Measurements from ENCODE around the gene PLCB1.
"Not testable (repeated sequence)": the region's sequence is repeated elsewhere in the genome, so short reads cannot be mapped to it uniquely, and the experiment has no call there.

The PLCB1 gene

DNA sequence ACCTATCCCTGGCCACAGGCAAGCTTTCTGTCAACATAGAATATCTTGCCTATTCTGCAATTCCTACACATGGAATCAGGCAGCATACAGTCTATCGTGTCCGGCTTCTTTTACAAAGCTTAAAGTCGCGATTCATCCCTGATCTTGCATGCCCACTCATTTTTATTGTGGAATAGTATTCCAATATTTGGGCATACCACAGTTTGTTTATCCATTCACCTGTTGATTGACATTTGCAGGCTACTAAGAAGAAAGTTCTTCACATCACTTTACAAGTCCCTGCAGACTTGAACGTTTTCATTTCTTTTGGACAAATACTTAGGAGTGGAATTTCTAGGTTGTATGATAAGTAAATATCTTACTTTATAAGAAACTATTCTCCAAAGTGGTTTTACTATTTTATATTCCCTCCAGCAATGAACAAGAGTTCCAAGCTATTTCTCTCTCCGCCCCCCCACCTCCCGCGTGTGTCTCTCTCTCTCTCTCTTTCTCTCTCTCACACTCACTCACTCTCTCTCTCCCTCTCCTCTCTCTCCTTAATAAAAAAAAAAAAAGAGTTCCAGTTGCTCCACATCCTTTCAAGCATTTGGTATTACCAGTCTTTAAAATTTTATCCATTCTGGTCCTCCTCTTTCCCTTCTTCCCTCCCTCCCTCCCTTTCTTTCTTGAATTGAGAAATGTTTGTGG, 1.1 kb upstream of the PLCB1 start:
- no peak for DNase-seq

DNA sequence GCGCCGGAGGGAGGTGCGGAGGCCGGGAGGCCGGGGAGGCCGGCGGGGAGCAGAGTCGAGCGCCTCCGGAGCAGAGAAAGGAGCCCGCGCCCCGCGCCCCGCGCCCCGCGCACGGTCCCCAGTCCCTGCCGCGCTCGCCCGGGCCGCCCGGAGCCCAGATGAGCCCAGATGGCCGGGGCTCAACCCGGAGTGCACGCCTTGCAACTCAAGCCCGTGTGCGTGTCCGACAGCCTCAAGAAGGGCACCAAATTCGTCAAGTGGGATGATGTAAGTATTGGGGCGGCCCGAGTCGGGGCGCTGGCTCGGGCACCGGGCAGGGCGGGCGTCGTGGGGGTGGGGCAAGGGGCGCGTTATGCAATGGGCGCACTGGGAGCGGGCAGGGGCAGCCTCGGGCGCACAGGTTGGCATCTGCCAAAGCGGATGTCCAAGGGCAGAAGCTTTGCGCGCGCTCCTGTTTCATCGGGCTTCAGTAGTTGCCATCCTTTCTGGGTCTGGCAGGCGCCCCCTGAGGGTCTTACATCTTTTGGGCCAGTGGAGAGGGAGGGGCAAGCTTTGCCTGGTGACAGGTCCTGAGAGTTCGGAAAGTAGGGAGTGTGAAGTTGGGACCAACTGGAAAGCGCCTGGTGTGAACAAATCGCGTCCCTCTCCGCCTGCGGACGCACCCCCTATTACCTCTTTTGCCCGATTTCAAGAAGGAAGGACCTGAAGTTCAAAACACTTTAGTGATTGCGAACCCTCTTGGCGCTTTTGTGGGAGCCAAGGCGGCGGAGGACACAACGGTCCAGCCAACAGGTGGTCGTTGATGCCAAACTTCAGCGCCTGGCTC, 631 bp downstream of the PLCB1 start:
- DNase-seq, result peak in 1 of 2 experiments; percentile 53

DNA sequence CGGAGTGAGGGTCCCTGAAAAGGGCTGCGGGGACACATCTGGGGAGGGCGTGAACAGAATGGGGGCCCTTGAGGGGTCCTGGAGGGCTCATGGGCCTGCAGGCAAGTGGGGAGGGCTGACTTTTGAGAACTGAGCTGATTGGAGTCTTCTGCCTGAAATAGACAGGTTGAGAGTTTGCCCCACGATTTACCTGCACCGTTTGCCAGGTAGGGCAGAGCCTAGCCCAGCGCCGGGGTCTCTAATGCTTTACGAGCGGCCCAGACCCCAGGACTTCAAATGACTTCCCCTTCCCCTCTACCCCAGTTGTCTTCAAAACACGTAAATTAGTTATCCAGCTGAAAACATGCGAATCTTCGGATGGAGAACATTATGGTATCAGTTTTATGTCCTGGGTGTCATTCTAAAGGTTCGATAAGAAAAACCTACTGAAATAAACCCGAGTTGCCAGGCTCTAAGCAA, 1.3 kb downstream of the PLCB1 start:
- no peak for DNase-seq

DNA sequence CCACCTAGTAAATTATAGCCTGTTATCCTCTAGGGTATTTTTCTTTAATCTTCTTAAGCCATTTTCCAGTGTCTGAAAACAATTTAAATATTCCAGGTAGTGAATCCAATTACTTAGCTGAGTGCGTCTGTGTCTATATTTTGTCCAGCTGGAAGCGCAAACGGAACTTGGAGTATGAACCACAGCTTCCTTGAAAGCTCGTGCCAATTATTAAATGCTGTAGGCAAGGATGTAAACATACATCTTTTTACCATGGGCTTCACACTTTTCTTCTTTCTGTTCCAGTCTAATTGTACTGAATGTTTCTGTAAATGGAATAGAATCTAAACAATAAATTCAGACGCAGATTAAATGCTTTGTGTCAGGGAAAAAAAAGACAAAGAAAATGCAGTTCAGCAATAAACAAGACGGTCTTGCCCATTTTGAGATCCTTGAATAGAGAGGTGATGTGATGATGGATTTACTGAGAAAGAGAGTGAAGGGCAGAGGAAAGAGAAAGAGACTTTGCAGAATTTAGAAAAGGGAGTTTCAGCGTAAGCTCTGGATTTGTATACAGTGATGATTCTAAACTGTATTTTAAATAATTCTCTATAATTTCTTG, 1.9 kb downstream of the PLCB1 start:
- DNase-seq, result peak in 1 of 2 experiments; percentile 17

- DNase-seq, result no peak
Measured at GRCh38 chr20:8139899-8140298, 7.8 kb downstream of the PLCB1 start.

DNA sequence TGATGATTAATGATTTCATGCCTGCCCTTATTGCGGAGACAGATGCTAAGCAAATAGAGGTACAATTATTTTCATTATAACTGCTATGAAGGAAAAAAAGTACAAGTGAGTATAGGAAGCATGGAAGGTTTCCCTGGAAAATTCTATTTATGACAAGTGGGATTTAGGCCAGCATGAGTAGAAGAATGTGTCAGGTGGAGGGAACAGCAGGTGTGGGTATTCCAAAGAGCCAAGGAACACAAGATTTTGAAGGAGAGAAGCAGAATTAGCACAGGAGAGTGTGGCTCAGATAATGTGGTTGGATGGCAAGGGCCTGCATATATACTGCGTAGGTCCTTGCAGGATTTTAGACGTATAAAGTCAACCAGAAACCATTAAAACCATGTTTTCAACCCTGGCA, 11.4 kb downstream of the PLCB1 start:
- DNase-seq, result no peak

GRCh38 chr20:8144282-8145245, 12.5 kb downstream of the PLCB1 start:
- no peak for DNase-seq

DNA sequence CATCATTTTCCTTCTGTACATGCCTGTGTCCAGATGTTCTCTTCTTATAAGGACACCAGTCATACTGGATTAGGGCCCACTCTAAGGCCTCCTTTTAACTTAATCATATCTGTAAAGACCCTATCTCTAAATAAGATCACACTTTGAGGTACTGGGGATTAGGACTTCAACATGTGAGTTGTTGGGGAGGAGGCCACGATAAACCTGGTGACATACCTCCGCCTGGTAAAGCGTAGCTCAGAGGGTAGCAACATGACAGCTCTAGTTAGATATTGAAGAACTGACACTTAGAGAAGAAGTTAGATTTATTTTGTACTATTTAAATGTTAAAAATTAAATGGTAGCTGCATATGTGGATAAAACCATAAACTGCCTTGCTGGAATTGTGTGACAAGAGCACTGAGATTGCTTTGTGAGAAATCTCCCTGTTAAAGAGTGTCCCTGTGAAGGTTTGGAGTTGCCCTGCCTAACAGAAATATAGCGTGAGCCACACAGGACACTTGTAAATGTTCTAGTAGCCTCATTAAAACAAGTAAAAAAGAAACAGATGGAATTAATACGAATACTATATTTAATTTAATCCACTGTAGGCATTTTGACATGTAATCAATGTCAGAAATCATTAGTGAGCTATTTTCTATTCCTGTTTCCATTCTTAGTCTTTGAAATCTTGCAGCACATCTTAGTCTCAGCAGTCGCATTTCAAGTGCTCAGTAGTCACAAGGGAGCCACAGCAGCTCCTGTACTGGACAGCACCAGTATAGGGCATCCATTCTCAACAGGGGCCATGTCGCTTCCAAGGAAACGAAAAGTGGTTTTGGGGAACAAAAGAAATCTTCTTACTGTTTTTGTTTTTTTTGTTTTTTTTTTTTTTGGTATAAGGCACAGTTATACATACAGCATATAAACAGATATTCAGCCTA, 13.4 kb downstream of the PLCB1 start:
- DNase-seq, result no peak

DNA sequence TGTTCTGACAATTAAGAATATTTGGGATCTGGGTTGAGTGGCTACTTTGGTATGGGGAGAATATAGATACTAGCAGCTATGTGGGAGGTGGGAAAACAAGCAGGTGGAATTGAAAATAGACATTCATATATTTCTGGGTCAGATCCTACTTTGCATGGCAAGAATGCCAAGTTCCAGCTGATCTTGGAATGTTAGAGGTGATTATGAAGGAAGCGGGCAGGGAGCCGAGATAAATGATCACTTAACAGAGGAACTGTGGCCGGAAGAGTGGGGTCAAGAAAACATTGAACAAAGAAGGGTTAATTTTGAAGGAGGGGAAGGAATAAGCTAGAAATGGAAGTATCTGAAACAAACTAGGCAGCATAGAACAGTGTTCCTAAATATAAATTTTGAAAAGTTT, 15.4 kb downstream of the PLCB1 start:
- DNase-seq, result no peak

DNA sequence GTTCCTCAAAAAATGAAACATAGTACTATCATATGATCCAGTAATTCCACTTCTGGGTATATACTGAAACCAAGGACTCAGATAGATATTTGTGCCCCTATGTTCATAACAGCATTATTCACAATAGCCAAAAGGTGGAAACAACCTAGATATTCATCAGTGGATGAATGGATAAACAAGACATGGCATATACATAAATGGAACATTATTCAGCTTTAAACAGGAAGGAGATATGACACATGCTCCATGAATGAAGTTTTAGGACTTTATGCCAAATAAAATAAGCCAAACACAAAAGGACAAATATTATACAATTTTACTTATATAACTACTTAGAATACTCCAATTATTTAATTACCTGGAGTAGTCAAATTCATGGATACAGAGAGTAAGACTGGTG, 16.4 kb downstream of the PLCB1 start:
- DNase-seq, result no peak

DNA sequence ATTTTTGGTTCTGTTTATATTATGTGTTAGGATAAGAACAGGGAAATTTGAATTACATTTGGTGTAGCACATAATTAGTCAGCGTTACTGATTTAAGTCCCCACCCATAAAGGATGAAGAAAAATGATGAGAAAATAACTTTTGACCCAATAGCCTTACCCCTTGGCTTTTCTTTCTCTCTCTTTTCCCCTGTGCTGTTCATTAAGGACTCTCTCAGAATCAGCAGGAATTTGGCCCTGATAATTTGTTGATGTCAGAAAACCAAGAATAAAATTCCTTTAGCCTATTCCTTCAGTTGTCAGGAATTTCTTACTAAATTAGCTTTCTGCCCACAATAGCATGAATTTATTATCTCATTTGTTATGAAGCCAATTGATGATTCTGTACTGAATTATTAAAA, 18.5 kb downstream of the PLCB1 start:
- no peak for DNase-seq

DNA sequence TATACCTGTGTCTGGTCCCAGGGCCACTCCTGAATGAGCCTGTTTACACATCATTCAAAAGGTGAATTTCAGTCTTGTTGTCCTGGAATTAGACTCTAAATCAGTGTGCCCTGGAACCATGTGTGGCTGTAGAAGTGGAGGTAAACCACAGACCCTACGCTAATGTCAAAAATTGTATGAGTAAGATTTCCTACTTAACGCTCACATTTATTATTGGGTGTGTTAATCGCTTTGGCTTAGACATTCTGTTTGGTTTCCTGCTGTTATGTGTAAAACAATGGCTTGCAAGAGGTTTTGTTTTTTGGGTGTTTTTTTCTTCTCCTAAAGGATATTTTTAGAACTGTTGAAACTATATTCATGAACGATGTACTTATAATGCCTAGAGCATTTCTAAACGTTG, 19.3 kb downstream of the PLCB1 start:
- peak in 1 of 2 experiments; percentile 24 for DNase-seq

- no peak for DNase-seq
Measured at GRCh38 chr20:8152183-8152582, 20.1 kb downstream of the PLCB1 start.

- DNase-seq, result no peak
Measured at GRCh38 chr20:8152847-8153246, 20.8 kb downstream of the PLCB1 start.

DNA sequence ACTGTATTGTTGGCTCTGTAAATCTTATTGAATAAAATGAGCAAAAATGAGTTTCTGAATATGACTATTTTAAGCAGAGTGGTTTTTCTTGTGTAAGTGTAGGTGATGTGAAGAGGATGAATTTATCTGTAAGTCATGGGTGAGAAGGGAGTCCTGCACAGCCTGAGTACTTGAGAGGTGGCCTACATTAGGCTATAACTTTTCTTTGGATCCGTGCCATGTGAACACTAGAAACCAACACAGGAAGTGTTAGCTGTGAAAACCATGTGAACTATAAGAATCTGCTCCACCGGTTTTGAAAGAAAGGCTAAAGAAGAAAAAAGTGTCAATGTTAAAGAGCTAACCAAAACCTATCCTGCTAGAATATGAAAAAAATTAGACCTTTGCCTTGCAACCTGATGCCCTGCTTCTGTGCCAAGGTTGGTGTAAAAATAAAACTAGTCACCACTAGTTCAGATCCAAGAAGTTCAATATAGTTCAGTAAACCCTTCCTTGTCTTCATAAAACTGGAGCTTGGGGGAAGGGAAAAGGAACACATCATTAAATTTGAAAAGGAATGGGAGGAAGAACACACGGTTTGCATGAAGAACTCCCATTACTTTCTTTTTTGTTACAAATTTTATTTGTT, 21.3 kb downstream of the PLCB1 start:
- no peak for DNase-seq

- no peak for DNase-seq
Measured at GRCh38 chr20:8154638-8155037, 22.6 kb downstream of the PLCB1 start.

DNA sequence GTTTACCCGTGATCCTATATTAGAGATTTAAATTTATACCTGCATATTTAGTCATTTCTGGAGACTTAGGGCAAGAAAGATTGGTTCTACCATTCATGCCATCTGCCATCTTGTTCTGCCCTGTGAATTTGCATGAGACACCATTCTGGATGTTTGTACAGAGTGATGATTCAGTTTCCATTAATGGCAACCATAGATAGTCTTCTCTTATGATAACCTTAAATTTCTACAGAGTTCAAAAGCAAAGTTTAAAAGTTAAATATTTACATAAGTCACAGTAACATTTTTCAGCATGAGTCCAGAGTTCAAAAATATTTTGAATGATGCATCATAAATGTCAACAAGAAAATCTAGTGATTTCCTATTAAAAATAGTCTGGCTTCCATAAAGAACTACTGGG, 23.2 kb downstream of the PLCB1 start:
- no peak for DNase-seq

- no peak for DNase-seq
Measured at GRCh38 chr20:8155812-8156211, 23.7 kb downstream of the PLCB1 start.

DNA sequence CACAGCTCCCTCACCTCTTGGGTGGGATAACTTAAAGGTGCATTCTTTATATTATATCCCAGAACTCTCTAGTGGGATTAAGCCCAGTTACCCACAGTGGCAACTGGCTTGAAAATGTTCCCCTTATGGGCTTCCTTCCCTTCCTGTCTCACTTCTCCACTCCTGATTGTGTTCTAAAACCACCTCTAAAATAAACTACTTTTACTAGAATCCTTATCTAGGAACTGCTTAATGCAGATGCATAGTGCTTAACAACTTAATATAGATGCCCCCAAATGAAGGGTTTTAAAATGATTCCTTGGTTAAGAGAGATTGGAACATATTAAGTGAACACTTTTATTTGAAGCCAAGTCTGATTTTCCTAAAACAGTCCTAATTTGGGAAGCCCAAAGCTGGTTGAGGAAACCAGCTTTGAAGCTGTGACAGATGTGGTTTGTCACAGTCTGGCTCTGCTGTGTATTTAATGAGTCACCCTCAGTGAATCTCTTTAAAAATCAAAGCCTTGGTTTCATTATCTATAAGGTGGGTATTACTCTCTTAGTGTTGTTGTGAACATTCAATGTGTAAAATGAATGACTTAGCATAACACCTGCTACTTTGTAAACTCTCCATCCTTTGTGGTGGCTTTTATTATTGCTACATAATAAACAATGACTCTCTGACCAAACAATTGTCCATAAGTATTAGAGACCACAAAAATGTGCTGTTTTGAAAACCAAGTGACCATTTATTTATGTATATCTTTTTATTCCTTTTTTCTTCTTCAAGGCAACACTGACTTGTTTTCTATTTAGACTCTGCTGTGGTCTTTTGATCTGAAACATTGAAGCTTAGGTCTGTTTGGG, 24.4 kb downstream of the PLCB1 start:
- peak; percentile 29 to 75 for DNase-seq

- DNase-seq, result not testable (repeated sequence)
Measured at GRCh38 chr20:8159217-8159616, 27.2 kb downstream of the PLCB1 start.

Measured in NCI-H2081 (cell line).